Measurements from ENCODE around the gene OR51L1. TPM values are rescaled to one million over a fixed set of nuclear protein-coding genes. Genes with fewer than 3 reads are reported as not detected.

OR51L1 gene
- total and polyA plus RNA-seq, 2 of the 8 experiments (the other 6 are each of a cell fraction or from before 2014, with no cell fraction given): not detected

DNA sequence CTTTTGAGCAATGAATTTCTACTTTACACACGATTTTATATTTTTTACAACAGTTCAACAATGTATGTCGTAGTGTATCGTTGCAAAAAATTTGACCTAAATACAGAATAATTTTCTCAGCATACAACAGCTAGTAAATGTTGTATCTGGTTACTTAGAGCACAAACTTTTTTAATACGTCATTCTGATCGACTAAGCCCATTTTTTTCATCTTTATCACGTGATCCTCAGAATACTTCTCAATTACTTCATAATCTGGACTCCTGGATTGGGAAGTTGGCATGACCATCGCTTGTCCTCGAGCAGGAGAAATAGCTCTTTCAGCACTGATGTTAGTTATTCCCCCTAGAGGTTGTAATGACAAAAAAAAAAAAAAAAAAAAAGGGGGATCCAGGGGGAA is 16.6 kb downstream of the OR51L1 start:
- Histone ChIP-seq H2BK20ac (ENCODE audit: low read length) (no peak overlapping the region), H3K36me3 (ENCODE audit: control insufficient read depth in 2 of 4, insufficient read depth in 4 of 4, low read length in 3 of 4) (no peaks in the 10 kb centered on the region), H4K5ac (ENCODE audit: insufficient read length, low read depth, low read length) (no peak overlapping the region), H3K18ac (ENCODE audit: extremely low read depth, low read length) (no peak overlapping the region), H2BK120ac (replicated peaks; ENCODE audit: low read depth, low read length) (no peak overlapping the region), H4K8ac (ENCODE audit: extremely low read depth, insufficient read depth, low read length) (no peak overlapping the region), H3K79me1 (ENCODE audit: low read depth, low read length) (no peaks in the 10 kb centered on the region), H2BK12ac (ENCODE audit: low read depth, low read length) (no peak overlapping the region), H3K4me3 (ENCODE audit: extremely low read depth in 1 of 4, insufficient read depth in 2 of 4, low read depth in 3 of 4, low read length in 4 of 4) (no peak overlapping the region), H3K27me3 (replicated peaks in 1 of 4; ENCODE audit: control insufficient read depth in 3 of 4, extremely low read depth in 1 of 4, insufficient read depth in 3 of 4, low read length in 3 of 4) (no peaks in the 10 kb centered on the region), H2AFZ (ENCODE audit: low read length) (no peak overlapping the region), H2BK5ac (ENCODE audit: low read depth, low read length) (no peak overlapping the region), H3K23me2 (ENCODE audit: low read depth, low read length) (no peaks in the 10 kb centered on the region), H3K14ac (ENCODE audit: insufficient read length) (no peak overlapping the region), H3K4me1 (replicated peaks in 1 of 4; ENCODE audit: control insufficient read depth in 3 of 4, insufficient read depth in 4 of 4, low read length in 3 of 4) (no peaks in the 10 kb centered on the region), H3K4me2 (ENCODE audit: insufficient read depth in 1 of 2, low read depth in 2 of 2, low read length in 2 of 2) (no peak overlapping the region), H4K20me1 (replicated peaks in 1 of 2; ENCODE audit: control insufficient read depth in 1 of 2, insufficient read depth in 2 of 2, low read length in 2 of 2) (no peaks in the 10 kb centered on the region), H3K9ac (replicated peaks in 1 of 4; ENCODE audit: extremely low read depth in 1 of 4, low read depth in 3 of 4, low read length in 3 of 4) (no peak overlapping the region), H2BK15ac (ENCODE audit: low read length) (no peak overlapping the region), H3K56ac (replicated peaks; ENCODE audit: insufficient read length, low read depth, low read length) (no peak overlapping the region), H3K79me2 (ENCODE audit: control insufficient read depth in 1 of 2, insufficient read depth in 2 of 2, low read length in 2 of 2) (no peaks in the 10 kb centered on the region), H4K91ac (replicated peaks; ENCODE audit: insufficient read length, low read length) (no peak overlapping the region), H2AK5ac (ENCODE audit: low read depth, low read length) (no peak overlapping the region), H3K9me3 (ENCODE audit: insufficient read depth in 2 of 2, low read depth in 1 of 2, low read length in 1 of 2) (no peaks in the 10 kb centered on the region), H3K4ac (replicated peaks; ENCODE audit: insufficient read length, low read depth, low read length) (no peak overlapping the region), H3K27ac (ENCODE audit: low read depth, low read length) (no peak overlapping the region), H3K23ac (ENCODE audit: insufficient read length) (no peak overlapping the region)
- DNase-seq (ENCODE audit: low read depth in 1 of 2, low spot score in 2 of 2) (no peak), FAIRE-seq (no peak)
- TF ChIP-seq SIRT6 (IDR thresholded peaks at IDR 0.05; ENCODE audit: low read length) (no peak), RXRA (IDR thresholded peaks at IDR 0.05; ENCODE audit: insufficient read depth, low read depth, low read length) (no peak), SRF (IDR thresholded peaks at IDR 0.05; ENCODE audit: low read depth, low read length) (no peak), KDM1A (IDR thresholded peaks at IDR 0.05; ENCODE audit: borderline replicate concordance, low read length) (no peak)
- 88% methylated on average over 8 of the region's 8 CpGs; no CpG with 5 or more reads in 1 of the 2 experiments for WGBS, 2 experiments (ENCODE audit: extremely low coverage in 1 of 2, insufficient coverage in 1 of 2, insufficient read length in 1 of 2, insufficient replicate concordance in 2 of 2, low coverage in 1 of 2, low lambda C conversion rate in 2 of 2, missing lambda C conversion rate in 1 of 2)
- ChIA-PET CTCF (ENCODE audit: partially characterized antibody) (interaction anchor here (0.6 to 1.1 kb wide), 4 partner anchors 359 to 907 kb away, joined by 3 to 5 read pairs (median 3); no protein-coding TSS in a partner anchor), POLR2A (ENCODE audit: partially characterized antibody) (no interaction called here)
